ENCODE measurements around the gene GGA1. TPM values are rescaled to one million over a fixed set of nuclear protein-coding genes. Genes with fewer than 3 reads are reported as not detected.

Gene GGA1
- total RNA-seq, 1 donor from 2014 or later: 80.2 TPM

DNA sequence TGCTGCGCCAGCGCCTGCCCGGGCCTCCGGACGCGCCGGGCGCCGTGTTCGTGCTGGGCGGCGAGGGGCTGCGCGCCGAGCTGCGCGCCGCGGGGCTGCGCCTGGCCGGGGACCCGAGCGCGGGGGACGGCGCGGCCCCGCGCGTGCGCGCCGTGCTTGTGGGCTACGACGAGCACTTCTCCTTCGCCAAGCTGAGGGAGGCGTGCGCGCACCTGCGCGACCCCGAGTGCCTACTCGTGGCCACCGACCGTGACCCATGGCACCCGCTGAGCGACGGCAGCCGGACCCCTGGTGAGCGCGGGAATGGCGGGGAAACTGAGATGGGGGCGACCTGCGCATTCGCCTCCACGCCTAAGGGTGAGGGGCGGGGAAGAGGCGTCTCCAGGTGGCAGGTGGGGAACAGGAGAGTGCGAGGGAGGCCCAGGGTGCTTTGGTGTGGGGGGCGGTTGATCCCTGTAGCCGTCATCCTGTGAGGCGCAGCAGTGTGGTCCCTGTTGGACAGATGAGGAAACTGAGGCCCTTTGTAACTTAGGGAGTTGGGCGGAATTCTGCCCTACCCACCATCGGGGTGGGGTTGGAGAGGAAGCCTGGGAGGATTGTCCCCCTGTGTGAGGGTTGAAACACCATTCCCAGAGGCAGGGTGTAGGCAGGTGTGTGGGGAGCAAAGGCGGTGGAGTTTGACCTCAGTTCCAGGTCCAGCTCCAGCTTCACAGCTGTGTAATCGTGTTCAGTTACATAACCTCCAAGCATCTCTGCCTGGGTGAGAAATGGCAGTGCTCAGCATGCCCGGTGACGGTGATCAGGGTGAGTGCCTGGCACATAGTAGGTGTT is 50.6 kb downstream of the GGA1 start:
- no peaks in the 10 kb centered on the region for H3K9me3 Mint-ChIP-seq
- peak overlapping the region; percentile 74 for H3K27ac Mint-ChIP-seq
- TF ChIP-seq CTCF (conservative IDR thresholded peaks at IDR 0.05): no peak
- DNase-seq (ENCODE audit: extremely low spot score, unreplicated experiment): no peak
- peak overlapping the region; percentile 83 for H3K4me3 Mint-ChIP-seq
- no peaks in the 10 kb centered on the region for H3K27me3 Mint-ChIP-seq
- H3K36me3 Mint-ChIP-seq: no peaks in the 10 kb centered on the region
- peaks cover 41% of the 10 kb centered on the region for H3K4me1 Mint-ChIP-seq (ENCODE audit: unreplicated experiment)

- no peak for DNase-seq (ENCODE audit: extremely low spot score, unreplicated experiment)
These were observed 51.5 kb downstream of the GGA1 start for GRCh38 chr22:37659897-37660708.

DNA sequence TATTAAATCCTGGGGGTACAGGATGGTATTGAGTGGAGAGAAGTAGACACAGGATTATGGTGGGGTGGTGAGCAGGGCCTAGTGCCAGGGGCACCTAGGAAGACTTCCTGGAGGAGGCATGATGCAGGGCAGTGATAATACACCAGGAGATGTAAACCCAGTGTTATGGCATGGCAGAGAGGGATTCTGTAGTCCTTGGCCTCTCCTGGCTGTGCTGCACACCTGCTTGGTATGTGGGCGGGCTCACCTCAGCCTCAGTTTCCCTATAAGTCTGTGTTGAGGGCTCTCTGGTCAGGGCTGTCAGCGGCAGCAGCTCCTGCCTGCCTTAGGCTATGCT is 52.0 kb downstream of the GGA1 start:
- Mint-ChIP-seq H3K4me3 (peak overlapping the region; percentile 83), H3K27me3 (no peaks in the 10 kb centered on the region), H3K4me1 (ENCODE audit: unreplicated experiment) (peaks cover 41% of the 10 kb centered on the region), H3K36me3 (no peaks in the 10 kb centered on the region), H3K27ac (peak overlapping the region; percentile 91), H3K9me3 (no peaks in the 10 kb centered on the region)
- TF ChIP-seq CTCF (conservative IDR thresholded peaks at IDR 0.05): no peak
- DNase-seq (ENCODE audit: extremely low spot score, unreplicated experiment): no peak

More at GRCh38 chr22:37659897-37660708, 51.5 kb downstream of the GGA1 start:
- H3K27ac Mint-ChIP-seq: peak overlapping the region; percentile 91
- peaks cover 41% of the 10 kb centered on the region for H3K4me1 Mint-ChIP-seq (ENCODE audit: unreplicated experiment)
- no peaks in the 10 kb centered on the region for H3K27me3 Mint-ChIP-seq
- H3K4me3 Mint-ChIP-seq: peak overlapping the region; percentile 83
- H3K9me3 Mint-ChIP-seq: no peaks in the 10 kb centered on the region
- TF ChIP-seq CTCF (conservative IDR thresholded peaks at IDR 0.05): no peak
- no peaks in the 10 kb centered on the region for H3K36me3 Mint-ChIP-seq

- H3K36me3 Mint-ChIP-seq: peaks cover 3% of the 10 kb centered on the region
- no peaks in the 10 kb centered on the region for H3K27me3 Mint-ChIP-seq
- no peak for DNase-seq (ENCODE audit: extremely low spot score, unreplicated experiment)
- H3K9me3 Mint-ChIP-seq: no peaks in the 10 kb centered on the region
- H3K4me1 Mint-ChIP-seq (ENCODE audit: unreplicated experiment): peaks cover 37% of the 10 kb centered on the region
- TF ChIP-seq CTCF (conservative IDR thresholded peaks at IDR 0.05): peak; percentile 50
- peak overlapping the region; percentile 91 for H3K27ac Mint-ChIP-seq
- H3K4me3 Mint-ChIP-seq: peak overlapping the region; percentile 83
These were observed 52.7 kb downstream of the GGA1 start for GRCh38 chr22:37661160-37661924.

- Mint-ChIP-seq H3K27ac (peak overlapping the region; percentile 70), H3K27me3 (no peaks in the 10 kb centered on the region), H3K4me3 (peak overlapping the region; percentile 49), H3K4me1 (ENCODE audit: unreplicated experiment) (peaks cover 35% of the 10 kb centered on the region), H3K36me3 (peaks cover 3% of the 10 kb centered on the region), H3K9me3 (no peaks in the 10 kb centered on the region)
- DNase-seq (ENCODE audit: extremely low spot score, unreplicated experiment): no peak
- TF ChIP-seq CTCF (conservative IDR thresholded peaks at IDR 0.05): no peak
These were observed 53.4 kb downstream of the GGA1 start for GRCh38 chr22:37662039-37662438.
